Vagina (tissue), 2 donors: ENCODE results near the gene THBD. TPM values are rescaled to one million over a fixed set of nuclear protein-coding genes. Genes with fewer than 3 reads are reported as not detected.

Experiments
- DNase-seq, 2 donors: peaks; one replicate each; pipeline ENCODE4 v3.0.0-alpha.2; 2017; ENCODE audit errors: extremely low spot score in 2 of 2
- H3K27ac ChIP-seq: fragments of 200-600 bp; sonication (generic); one replicate; pipeline ENCODE4 v1.5.1; 2019
- H3K27me3 ChIP-seq: fragments of 200-600 bp; sonication (generic); one replicate; pipeline ENCODE4 v1.5.1; 2019
- H3K36me3 ChIP-seq, 2 donors: fragments of 200-600 bp; sonication (generic); one replicate each; pipeline ENCODE4 v1.5.1; 2017 to 2019
- H3K4me1 ChIP-seq: fragments of 200-600 bp; sonication (generic); one replicate; pipeline ENCODE4 v1.5.1; 2019
- H3K4me3 ChIP-seq, 2 donors: fragments of 200-600 bp; sonication (generic); 1 replicate in 1 of 2; 2 replicates in 1 of 2; pipeline ENCODE4 v1.5.1; 2016 to 2019
- H3K9me3 ChIP-seq: fragments of 200-600 bp; sonication (generic); one replicate; pipeline ENCODE4 v1.5.1; 2019
- POLR2A ChIP-seq, 2 donors: fragments of 450-650 bp; IDR thresholded peaks; one replicate each; pipeline ENCODE4 v1.6.1; 2017; ENCODE audit warnings: antibody characterized with exemption in 2 of 2, mild to moderate bottlenecking in 2 of 2, moderate library complexity in 2 of 2
- POLR2AphosphoS5 ChIP-seq, 2 donors: sonication (generic); formaldehyde crosslinking; IDR thresholded peaks; one replicate each; pipeline ENCODE4 v1.9.0; 2017; ENCODE audit warnings: antibody characterized with exemption in 2 of 2, mild to moderate bottlenecking in 2 of 2, low read depth in 1 of 2; ENCODE audit not compliant: insufficient read depth in 1 of 2
- intact Hi-C: fragments of 100-400 bp; cut with DNase I; formaldehyde crosslinking; loops from one replicate; pipeline ENCODE4 v1.15.1; 2023
- total RNA-seq: library from RNA; depleted of rRNA; stranded (reverse); fragments of >200 nt; gene quantifications from one replicate; pipeline ENCODE4 v1.2.3, GENCODE V29; 2016
- TF ChIP-seq, protein P1 (sequence below), 3 experiments: fragments of 450-650 bp in 2 of 3; fragments of 200-600 bp in 1 of 3; sonication (generic) in 1 of 3; IDR thresholded peaks; one replicate each; pipeline ENCODE4 v1.5.1; 2017 to 2019; ENCODE audit warnings: antibody characterized with exemption in 3 of 3, mild to moderate bottlenecking in 2 of 3, moderate library complexity in 2 of 3

Gene THBD
- total RNA-seq, 1 donor from 2014 or later = 76.9 TPM

DNA sequence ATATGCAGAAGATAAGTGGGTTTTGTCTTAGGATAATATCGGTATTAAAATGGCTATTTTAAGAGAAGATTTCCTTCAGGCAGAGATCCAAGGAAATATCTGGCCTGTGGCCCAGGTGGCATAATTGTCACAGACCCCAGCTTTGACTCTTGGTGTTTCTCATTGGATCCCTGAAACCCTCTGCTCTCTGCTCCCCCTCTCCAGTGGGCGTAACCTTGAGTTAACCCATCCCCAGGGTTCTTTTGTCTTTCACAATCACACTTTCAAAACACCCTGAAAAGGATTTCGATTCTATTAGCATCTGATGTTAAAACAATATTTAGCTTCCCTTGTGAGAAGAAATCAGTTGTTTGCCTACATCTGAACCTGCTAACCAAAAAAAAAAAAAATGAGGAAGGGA is 7.2 kb downstream of the THBD start:
- no peak overlapping the region for H3K27ac ChIP-seq
- TF ChIP-seq, protein P1, sequence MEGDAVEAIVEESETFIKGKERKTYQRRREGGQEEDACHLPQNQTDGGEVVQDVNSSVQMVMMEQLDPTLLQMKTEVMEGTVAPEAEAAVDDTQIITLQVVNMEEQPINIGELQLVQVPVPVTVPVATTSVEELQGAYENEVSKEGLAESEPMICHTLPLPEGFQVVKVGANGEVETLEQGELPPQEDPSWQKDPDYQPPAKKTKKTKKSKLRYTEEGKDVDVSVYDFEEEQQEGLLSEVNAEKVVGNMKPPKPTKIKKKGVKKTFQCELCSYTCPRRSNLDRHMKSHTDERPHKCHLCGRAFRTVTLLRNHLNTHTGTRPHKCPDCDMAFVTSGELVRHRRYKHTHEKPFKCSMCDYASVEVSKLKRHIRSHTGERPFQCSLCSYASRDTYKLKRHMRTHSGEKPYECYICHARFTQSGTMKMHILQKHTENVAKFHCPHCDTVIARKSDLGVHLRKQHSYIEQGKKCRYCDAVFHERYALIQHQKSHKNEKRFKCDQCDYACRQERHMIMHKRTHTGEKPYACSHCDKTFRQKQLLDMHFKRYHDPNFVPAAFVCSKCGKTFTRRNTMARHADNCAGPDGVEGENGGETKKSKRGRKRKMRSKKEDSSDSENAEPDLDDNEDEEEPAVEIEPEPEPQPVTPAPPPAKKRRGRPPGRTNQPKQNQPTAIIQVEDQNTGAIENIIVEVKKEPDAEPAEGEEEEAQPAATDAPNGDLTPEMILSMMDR (IDR thresholded peaks at IDR 0.05) = no peak
- TF ChIP-seq POLR2AphosphoS5 (IDR thresholded peaks at IDR 0.05; ENCODE audit: insufficient read depth in 1 of 2, low read depth in 1 of 2) (no peak), POLR2A (IDR thresholded peaks at IDR 0.05) (no peak)
- no peaks in the 10 kb centered on the region for H3K36me3 ChIP-seq
- H3K4me3 ChIP-seq = no peak overlapping the region
- H3K9me3 ChIP-seq = no peaks in the 10 kb centered on the region
- intact Hi-C loops = loop anchor here (10.0 kb wide), 1 partner anchor 347 kb away; no protein-coding TSS in a partner anchor
- H3K4me1 ChIP-seq = peaks cover 7% of the 10 kb centered on the region
- no peaks in the 10 kb centered on the region for H3K27me3 ChIP-seq
- DNase-seq = no peak

GRCh38 chr20:23039885-23040508 is 9.5 kb downstream of the THBD start:
- peaks cover 4% of the 10 kb centered on the region for H3K4me1 ChIP-seq
- H3K36me3 ChIP-seq = no peaks in the 10 kb centered on the region
- H3K27ac ChIP-seq = no peak overlapping the region
- TF ChIP-seq, protein P1 (IDR thresholded peaks at IDR 0.05) = no peak
- TF ChIP-seq POLR2A (IDR thresholded peaks at IDR 0.05) (no peak), POLR2AphosphoS5 (IDR thresholded peaks at IDR 0.05; ENCODE audit: insufficient read depth in 1 of 2, low read depth in 1 of 2) (no peak)
- no peaks in the 10 kb centered on the region for H3K9me3 ChIP-seq
- intact Hi-C loops = loop anchor here (10.0 kb wide), 1 partner anchor 345 kb away; no protein-coding TSS in a partner anchor
- no peak overlapping the region for H3K4me3 ChIP-seq
- H3K27me3 ChIP-seq = peaks cover 1% of the 10 kb centered on the region
- no peak for DNase-seq

DNA sequence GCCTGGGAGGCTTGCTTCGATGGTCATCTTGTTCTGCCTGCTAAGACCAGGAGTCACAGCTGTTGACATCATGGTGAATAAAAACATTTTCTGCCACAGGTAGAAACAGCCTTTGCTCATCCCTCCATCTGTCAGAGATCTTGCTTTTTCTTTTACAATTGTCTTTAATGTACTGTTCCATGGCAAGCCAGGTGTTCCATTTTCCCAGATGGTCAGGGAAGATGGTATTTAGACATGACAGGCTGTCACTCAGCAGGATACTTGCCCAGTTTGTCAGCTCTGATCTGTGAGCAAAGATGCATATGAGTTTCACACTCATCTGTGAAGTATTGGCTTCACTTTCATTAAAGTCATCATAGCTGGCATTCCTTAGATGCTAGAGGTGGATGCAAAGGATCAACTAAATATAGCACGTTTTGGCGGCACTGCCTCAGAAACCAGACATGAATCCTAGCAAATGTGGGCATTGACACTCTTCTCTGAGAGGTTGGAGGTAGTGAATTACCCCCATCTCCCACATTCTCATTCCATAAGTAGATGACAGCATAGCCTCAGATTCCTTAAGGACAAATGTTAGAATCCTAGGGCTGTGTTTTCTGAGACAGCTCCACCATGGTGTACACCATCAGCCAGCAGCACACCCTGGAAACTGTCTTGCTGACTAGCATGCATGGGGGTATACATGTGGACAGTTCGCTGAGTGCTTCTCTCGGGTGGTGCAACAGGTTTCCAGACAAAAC is 10.2 kb downstream of the THBD start:
- peaks cover 4% of the 10 kb centered on the region for H3K4me1 ChIP-seq
- TF ChIP-seq POLR2AphosphoS5 (IDR thresholded peaks at IDR 0.05; ENCODE audit: insufficient read depth in 1 of 2, low read depth in 1 of 2) = no peak
- intact Hi-C loops = no loop called here

DNA sequence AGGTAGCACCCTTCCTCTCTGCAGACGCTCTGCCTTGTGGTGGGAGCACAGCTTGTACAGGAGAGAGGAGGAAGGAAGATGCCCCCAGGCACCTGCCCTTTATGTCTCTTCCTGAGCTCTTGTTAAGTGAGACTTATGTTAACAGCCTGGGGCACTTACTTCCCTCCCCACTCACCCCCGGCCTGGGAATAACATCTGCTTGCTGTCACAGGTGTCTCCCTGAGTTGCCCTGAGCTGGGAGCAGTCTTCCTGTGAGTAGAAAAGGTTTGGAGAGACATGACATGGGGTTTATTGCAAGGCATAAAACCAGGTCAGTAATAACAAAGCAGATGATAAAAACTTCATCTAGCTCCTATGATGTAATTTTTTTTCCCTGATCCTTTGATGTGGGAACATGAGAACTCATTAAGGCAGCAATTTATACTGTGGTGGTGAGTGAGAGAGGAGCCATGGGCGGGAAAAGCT is 12.4 kb downstream of the THBD start:
- H3K27me3 ChIP-seq = peaks cover 5% of the 10 kb centered on the region
- H3K4me1 ChIP-seq = peaks cover 4% of the 10 kb centered on the region
- no peaks in the 10 kb centered on the region for H3K36me3 ChIP-seq
- H3K27ac ChIP-seq = no peak overlapping the region
- H3K4me3 ChIP-seq = no peak overlapping the region
- H3K9me3 ChIP-seq = no peaks in the 10 kb centered on the region
- intact Hi-C loops = no loop called here
- DNase-seq = no peak
- TF ChIP-seq, protein P1 (IDR thresholded peaks at IDR 0.05) = no peak
- no peak for TF ChIP-seq POLR2AphosphoS5 (IDR thresholded peaks at IDR 0.05; ENCODE audit: insufficient read depth in 1 of 2, low read depth in 1 of 2)
- TF ChIP-seq POLR2A (IDR thresholded peaks at IDR 0.05) = no peak

More for the DNA sequence above, 10.2 kb downstream of the THBD start:
- H3K27ac ChIP-seq = no peak overlapping the region
- H3K9me3 ChIP-seq = no peaks in the 10 kb centered on the region
- no peak for DNase-seq
- peaks cover 5% of the 10 kb centered on the region for H3K27me3 ChIP-seq
- no peak overlapping the region for H3K4me3 ChIP-seq
- H3K36me3 ChIP-seq = no peaks in the 10 kb centered on the region

GRCh38 chr20:23036371-23036770 is 13.1 kb downstream of the THBD start:
- Histone ChIP-seq H3K4me1 (peaks cover 4% of the 10 kb centered on the region), H3K27ac (no peak overlapping the region), H3K4me3 (no peak overlapping the region), H3K36me3 (no peaks in the 10 kb centered on the region), H3K9me3 (no peaks in the 10 kb centered on the region), H3K27me3 (peaks cover 5% of the 10 kb centered on the region)
- intact Hi-C loops = no loop called here
- no peak for TF ChIP-seq POLR2AphosphoS5 (IDR thresholded peaks at IDR 0.05; ENCODE audit: insufficient read depth in 1 of 2, low read depth in 1 of 2)
- no peak for TF ChIP-seq POLR2A (IDR thresholded peaks at IDR 0.05)
- TF ChIP-seq, protein P1 (IDR thresholded peaks at IDR 0.05) = no peak
- no peak for DNase-seq
